ENCODE measurements around the gene C13orf46. TPM values are rescaled to one million over a fixed set of nuclear protein-coding genes. Genes with fewer than 3 reads are reported as not detected.

Gene C13orf46
- total and polyA plus RNA-seq, 2 donors (not counting 1 experiment from before 2014, with no cell fraction given): 1.4 to 4.8 TPM

DNA sequence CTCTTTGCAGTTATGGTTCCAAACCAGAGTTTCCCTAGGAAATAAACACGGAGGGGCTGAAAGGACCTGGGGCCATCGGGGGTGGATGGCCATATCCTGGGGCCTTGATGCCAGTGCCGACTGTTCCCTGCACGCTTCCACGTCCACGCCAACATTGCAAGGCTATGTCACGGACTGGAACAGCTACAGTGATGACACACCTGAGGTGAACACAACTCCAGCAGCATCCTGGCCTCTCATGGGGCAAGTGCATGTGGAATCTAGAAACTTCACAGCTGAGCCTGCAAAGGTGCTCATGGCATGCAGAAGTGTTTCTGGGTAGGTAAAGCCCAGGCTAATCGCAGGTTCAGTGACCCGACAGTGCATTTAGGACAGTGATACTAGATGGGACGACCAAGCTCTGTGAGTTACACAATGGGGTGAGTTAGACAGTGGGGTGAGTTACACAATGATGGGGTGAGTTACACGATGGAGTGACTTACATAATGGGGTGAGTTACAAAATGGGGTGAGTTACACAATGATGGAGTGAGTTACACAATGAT lies 58.0 kb downstream of the C13orf46 start:
- H3K27me3 Mint-ChIP-seq: peaks cover 37% of the 10 kb centered on the region
- Histone ChIP-seq H3K4me2 (replicated peaks; ENCODE audit: low read depth, low read length, poor library complexity, severe bottlenecking) (no peak overlapping the region), H3K9ac (ENCODE audit: low read length) (no peak overlapping the region), H3K4me3 (ENCODE audit: control extremely low read depth in 1 of 5, extremely low read depth in 1 of 5, insufficient read depth in 1 of 5, low read depth in 2 of 5, low read length in 4 of 5) (no peak overlapping the region), H3K27me3 (replicated peaks in 1 of 4; ENCODE audit: control extremely low read depth in 1 of 4, control insufficient read depth in 3 of 4, insufficient read depth in 4 of 4, low read length in 3 of 4) (peaks cover 0 to 10% (median 8%) of the 10 kb centered on the region in 4 experiments), H3K36me3 (replicated peaks in 1 of 2; ENCODE audit: control extremely low read depth in 1 of 2, control insufficient read depth in 1 of 2, extremely low read depth in 1 of 2, insufficient read depth in 2 of 2, low read length in 1 of 2) (no peaks in the 10 kb centered on the region), H3K4me1 (ENCODE audit: control insufficient read depth in 2 of 2, insufficient read depth in 2 of 2, low read length in 2 of 2) (no peaks in the 10 kb centered on the region), H3K27ac (ENCODE audit: low read length in 2 of 2) (no peak overlapping the region), H3K9me3 (ENCODE audit: control extremely low read depth in 1 of 3, control insufficient read depth in 2 of 3, insufficient read depth in 1 of 3, low read length in 2 of 3) (peaks cover 0 to 8% (median 4%) of the 10 kb centered on the region in 3 donors), H2AFZ (ENCODE audit: insufficient read depth, low read depth, low read length, poor library complexity, severe bottlenecking) (no peak overlapping the region), H4K20me1 (ENCODE audit: control insufficient read depth, insufficient read depth, low read length, poor library complexity, severe bottlenecking) (no peaks in the 10 kb centered on the region), H3K79me2 (ENCODE audit: control insufficient read depth, insufficient read depth, low read length) (no peaks in the 10 kb centered on the region)
- ATAC-seq (ENCODE audit: low read depth) (no peak), DNase-seq (no peak)
- 90% methylated on average over 11 of the region's 11 CpGs for WGBS (ENCODE audit: insufficient coverage)
- intact Hi-C loops (cut with micrococcal nuclease): no loop called here
- POLR2A ChIA-PET: no interaction called here
- H3K9me3 Mint-ChIP-seq (ENCODE audit: insufficient read depth): peaks cover 4% of the 10 kb centered on the region
- H3K4me3 Mint-ChIP-seq: no peak overlapping the region
- H3K4me1 Mint-ChIP-seq: no peaks in the 10 kb centered on the region
- TF ChIP-seq, protein P1, sequence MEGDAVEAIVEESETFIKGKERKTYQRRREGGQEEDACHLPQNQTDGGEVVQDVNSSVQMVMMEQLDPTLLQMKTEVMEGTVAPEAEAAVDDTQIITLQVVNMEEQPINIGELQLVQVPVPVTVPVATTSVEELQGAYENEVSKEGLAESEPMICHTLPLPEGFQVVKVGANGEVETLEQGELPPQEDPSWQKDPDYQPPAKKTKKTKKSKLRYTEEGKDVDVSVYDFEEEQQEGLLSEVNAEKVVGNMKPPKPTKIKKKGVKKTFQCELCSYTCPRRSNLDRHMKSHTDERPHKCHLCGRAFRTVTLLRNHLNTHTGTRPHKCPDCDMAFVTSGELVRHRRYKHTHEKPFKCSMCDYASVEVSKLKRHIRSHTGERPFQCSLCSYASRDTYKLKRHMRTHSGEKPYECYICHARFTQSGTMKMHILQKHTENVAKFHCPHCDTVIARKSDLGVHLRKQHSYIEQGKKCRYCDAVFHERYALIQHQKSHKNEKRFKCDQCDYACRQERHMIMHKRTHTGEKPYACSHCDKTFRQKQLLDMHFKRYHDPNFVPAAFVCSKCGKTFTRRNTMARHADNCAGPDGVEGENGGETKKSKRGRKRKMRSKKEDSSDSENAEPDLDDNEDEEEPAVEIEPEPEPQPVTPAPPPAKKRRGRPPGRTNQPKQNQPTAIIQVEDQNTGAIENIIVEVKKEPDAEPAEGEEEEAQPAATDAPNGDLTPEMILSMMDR (IDR thresholded peaks at IDR 0.05): no peak
- no peak for TF ChIP-seq EZH2 (IDR thresholded peaks at IDR 0.05; ENCODE audit: borderline replicate concordance, insufficient read depth, low read depth, low read length, poor library complexity, severe bottlenecking)
- CTCF ChIA-PET: no interaction called here
- no peak overlapping the region for H3K27ac Mint-ChIP-seq

DNA sequence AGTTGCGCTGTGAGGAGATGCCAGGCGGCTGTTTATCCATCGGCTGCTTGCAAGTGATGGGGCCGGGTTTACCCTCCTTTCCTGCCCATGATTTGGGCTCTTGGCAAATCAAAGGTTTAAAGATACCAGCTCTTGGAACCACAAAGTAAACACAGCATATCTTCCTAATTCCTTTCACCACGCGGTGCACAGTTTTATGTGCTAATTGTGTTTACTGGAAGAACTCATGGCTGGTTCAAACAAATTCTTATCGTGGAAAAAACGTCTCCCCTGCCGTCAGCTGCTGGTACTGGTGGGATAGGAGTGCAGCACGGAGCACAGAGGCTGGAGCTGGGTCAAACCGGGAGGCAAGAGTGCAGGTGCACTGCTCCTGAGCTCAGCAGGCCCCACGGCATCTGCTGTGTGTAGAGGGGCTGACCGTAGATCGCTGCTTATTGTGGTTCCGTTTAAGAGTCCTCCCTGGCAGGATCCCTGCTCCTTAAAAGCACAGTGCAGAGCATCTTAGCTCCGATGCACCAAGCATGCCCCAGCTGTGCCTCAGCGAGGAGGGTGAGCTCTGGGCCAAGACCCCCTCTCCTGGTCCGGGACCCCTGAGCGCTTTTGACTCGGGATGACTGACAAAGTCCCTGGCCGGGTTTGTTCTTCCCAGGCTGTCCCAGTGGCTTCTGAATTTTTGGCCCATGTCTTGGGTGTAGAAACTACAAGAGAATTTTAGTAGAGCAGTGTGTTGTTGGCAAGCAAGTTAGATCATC lies 58.7 kb downstream of the C13orf46 start:
- TF ChIP-seq EZH2 (IDR thresholded peaks at IDR 0.05; ENCODE audit: borderline replicate concordance, insufficient read depth, low read depth, low read length, poor library complexity, severe bottlenecking): no peak
- TF ChIP-seq, protein P1 (IDR thresholded peaks at IDR 0.05): no peak
- ChIA-PET POLR2A (no interaction called here), CTCF (no interaction called here)
- Histone ChIP-seq H3K36me3 (replicated peaks in 1 of 2; ENCODE audit: control extremely low read depth in 1 of 2, control insufficient read depth in 1 of 2, extremely low read depth in 1 of 2, insufficient read depth in 2 of 2, low read length in 1 of 2) (no peaks in the 10 kb centered on the region), H4K20me1 (ENCODE audit: control insufficient read depth, insufficient read depth, low read length, poor library complexity, severe bottlenecking) (no peaks in the 10 kb centered on the region), H3K4me1 (ENCODE audit: control insufficient read depth in 2 of 2, insufficient read depth in 2 of 2, low read length in 2 of 2) (no peaks in the 10 kb centered on the region), H2AFZ (ENCODE audit: insufficient read depth, low read depth, low read length, poor library complexity, severe bottlenecking) (no peak overlapping the region), H3K9me3 (ENCODE audit: control extremely low read depth in 1 of 3, control insufficient read depth in 2 of 3, insufficient read depth in 1 of 3, low read length in 2 of 3) (peaks cover 0 to 4% (median 3%) of the 10 kb centered on the region in 3 donors), H3K79me2 (ENCODE audit: control insufficient read depth, insufficient read depth, low read length) (no peaks in the 10 kb centered on the region), H3K27ac (ENCODE audit: low read length in 2 of 2) (no peak overlapping the region), H3K9ac (ENCODE audit: low read length) (no peak overlapping the region), H3K4me2 (replicated peaks; ENCODE audit: low read depth, low read length, poor library complexity, severe bottlenecking) (no peak overlapping the region), H3K4me3 (ENCODE audit: control extremely low read depth in 1 of 5, extremely low read depth in 1 of 5, insufficient read depth in 1 of 5, low read depth in 2 of 5, low read length in 4 of 5) (no peak overlapping the region), H3K27me3 (replicated peaks in 1 of 4; ENCODE audit: control extremely low read depth in 1 of 4, control insufficient read depth in 3 of 4, insufficient read depth in 4 of 4, low read length in 3 of 4) (peaks cover 0 to 11% (median 9%) of the 10 kb centered on the region in 4 experiments)
- DNase-seq (no peak), ATAC-seq (ENCODE audit: low read depth) (no peak)
- peaks cover 4% of the 10 kb centered on the region for H3K9me3 Mint-ChIP-seq (ENCODE audit: insufficient read depth)
- intact Hi-C loops (cut with micrococcal nuclease): no loop called here
- no peaks in the 10 kb centered on the region for H3K4me1 Mint-ChIP-seq
- 88% methylated on average over 20 of the region's 21 CpGs for WGBS (ENCODE audit: insufficient coverage)
- no peak overlapping the region for H3K4me3 Mint-ChIP-seq
- H3K27ac Mint-ChIP-seq: no peak overlapping the region
- H3K27me3 Mint-ChIP-seq: peaks cover 39% of the 10 kb centered on the region

All from B cell (primary cell).